Measurements from ENCODE around the gene KHK.
A peak's percentile ranks its signal among the peaks of the same experiment; 100 is the strongest.

KHK gene

GRCh38 chr2:27059141-27059820 lies 27.3 kb upstream of the KHK start:
- H3K4me3 ChIP-seq (ENCODE audit: low read depth, low read length): no peak overlapping the region
- TF ChIP-seq, protein P1, sequence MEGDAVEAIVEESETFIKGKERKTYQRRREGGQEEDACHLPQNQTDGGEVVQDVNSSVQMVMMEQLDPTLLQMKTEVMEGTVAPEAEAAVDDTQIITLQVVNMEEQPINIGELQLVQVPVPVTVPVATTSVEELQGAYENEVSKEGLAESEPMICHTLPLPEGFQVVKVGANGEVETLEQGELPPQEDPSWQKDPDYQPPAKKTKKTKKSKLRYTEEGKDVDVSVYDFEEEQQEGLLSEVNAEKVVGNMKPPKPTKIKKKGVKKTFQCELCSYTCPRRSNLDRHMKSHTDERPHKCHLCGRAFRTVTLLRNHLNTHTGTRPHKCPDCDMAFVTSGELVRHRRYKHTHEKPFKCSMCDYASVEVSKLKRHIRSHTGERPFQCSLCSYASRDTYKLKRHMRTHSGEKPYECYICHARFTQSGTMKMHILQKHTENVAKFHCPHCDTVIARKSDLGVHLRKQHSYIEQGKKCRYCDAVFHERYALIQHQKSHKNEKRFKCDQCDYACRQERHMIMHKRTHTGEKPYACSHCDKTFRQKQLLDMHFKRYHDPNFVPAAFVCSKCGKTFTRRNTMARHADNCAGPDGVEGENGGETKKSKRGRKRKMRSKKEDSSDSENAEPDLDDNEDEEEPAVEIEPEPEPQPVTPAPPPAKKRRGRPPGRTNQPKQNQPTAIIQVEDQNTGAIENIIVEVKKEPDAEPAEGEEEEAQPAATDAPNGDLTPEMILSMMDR (IDR thresholded peaks at IDR 0.05; ENCODE audit: insufficient read depth, low read depth, low read length, missing control alignments): no peak
- no peak for DNase-seq (ENCODE audit: low read depth)

GRCh38 chr2:27060323-27060722 lies 26.2 kb upstream of the KHK start:
- no peak for DNase-seq (ENCODE audit: low read depth)
- TF ChIP-seq, protein P1 (IDR thresholded peaks at IDR 0.05; ENCODE audit: insufficient read depth, low read depth, low read length, missing control alignments): no peak
- H3K4me3 ChIP-seq (ENCODE audit: low read depth, low read length): no peak overlapping the region

- TF ChIP-seq, protein P1 (IDR thresholded peaks at IDR 0.05; ENCODE audit: insufficient read depth, low read depth, low read length, missing control alignments): no peak
- no peak overlapping the region for H3K4me3 ChIP-seq (ENCODE audit: low read depth, low read length)
- DNase-seq (ENCODE audit: low read depth): no peak
Measured at GRCh38 chr2:27065128-27065527, 21.4 kb upstream of the KHK start.

- H3K4me3 ChIP-seq (ENCODE audit: low read depth, low read length): no peak overlapping the region
- DNase-seq (ENCODE audit: low read depth): no peak
- TF ChIP-seq, protein P1 (IDR thresholded peaks at IDR 0.05; ENCODE audit: insufficient read depth, low read depth, low read length, missing control alignments): no peak
Measured at GRCh38 chr2:27067385-27067784, 19.2 kb upstream of the KHK start.

GRCh38 chr2:27069436-27069835 lies 17.1 kb upstream of the KHK start:
- DNase-seq (ENCODE audit: low read depth): no peak
- TF ChIP-seq, protein P1 (IDR thresholded peaks at IDR 0.05; ENCODE audit: insufficient read depth, low read depth, low read length, missing control alignments): no peak
- H3K4me3 ChIP-seq (ENCODE audit: low read depth, low read length): no peak overlapping the region

DNA sequence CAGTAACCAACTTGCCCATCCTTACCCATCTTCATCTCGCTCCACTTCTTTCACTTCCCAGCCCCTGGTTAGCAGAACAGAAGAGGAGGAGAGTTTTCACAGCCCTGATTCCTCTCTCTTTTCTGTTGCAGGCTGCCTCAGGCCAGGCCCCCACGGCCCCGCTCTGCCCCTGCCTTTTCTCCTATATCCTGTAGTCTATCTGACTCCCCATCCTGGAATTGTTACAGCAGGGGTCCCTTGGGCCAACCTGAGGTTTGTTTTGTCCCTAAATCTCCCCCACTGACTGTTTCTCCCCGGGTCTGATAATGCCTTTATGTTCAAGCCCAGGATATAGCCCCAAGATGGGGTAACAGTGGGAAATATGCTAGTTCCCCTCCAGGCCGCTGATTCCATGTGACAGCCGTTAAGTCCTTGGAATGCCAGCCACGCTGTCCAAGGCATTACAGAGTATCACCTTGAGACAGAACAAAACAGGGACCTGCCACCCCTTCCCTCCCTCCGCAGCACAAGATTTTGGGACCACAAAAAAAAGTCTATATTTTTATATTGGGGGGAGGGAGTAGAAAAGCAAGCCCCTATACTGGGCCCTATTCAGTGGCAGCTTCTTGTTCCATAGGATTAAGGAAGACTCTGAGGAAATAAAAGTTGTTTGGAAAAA lies 16.5 kb upstream of the KHK start:
- H3K4me3 ChIP-seq (ENCODE audit: low read depth, low read length): peak overlapping the region; percentile 70
- TF ChIP-seq, protein P1 (IDR thresholded peaks at IDR 0.05; ENCODE audit: insufficient read depth, low read depth, low read length, missing control alignments): no peak
- no peak for DNase-seq (ENCODE audit: low read depth)
